Measurements from ENCODE around the gene CEBPB.

CEBPB gene

GRCh38 chr20:50181344-50181743, 9.3 kb upstream of the CEBPB start:
- Histone ChIP-seq H3K4me3 (no peak overlapping the region), H3K9me3 (replicated peaks in 1 of 11) (no peaks in the 10 kb centered on the region), H3K4me1 (peaks cover 0 to 14% (median 0%) of the 10 kb centered on the region in 10 experiments; a peak in 7 of 20 replicates), H3K4me2 (no peak overlapping the region), H3K27me3 (no peaks in the 10 kb centered on the region), H3K36me3 (no peaks in the 10 kb centered on the region), H3K9ac (no peak overlapping the region), H3K27ac (no peak overlapping the region), H4K20me1 (no peaks in the 10 kb centered on the region)
- no peak for TF ChIP-seq Cebpa-rat (IDR thresholded peaks at IDR 0.05)

DNA sequence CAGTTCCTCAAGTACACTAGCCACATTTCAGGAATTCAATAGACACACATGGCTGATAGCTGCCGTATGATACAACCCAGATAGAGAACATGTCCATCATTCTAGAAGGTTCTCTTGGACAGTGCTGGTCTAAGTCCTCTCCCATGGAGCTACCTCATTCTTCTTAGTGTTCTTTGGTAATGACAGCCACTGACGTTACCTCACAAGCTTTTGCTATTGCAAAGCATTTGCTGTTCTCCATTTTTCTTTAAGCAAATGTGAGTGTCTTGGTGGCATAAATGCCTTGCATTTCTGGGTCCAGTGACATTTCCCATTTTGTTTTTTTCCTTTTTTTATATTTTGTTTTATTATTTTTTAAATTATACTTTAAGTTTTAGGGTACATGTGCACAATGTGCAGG, 8.3 kb upstream of the CEBPB start:
- no peak overlapping the region for H3K4me2 ChIP-seq
- H4K20me1 ChIP-seq = no peaks in the 10 kb centered on the region

DNA sequence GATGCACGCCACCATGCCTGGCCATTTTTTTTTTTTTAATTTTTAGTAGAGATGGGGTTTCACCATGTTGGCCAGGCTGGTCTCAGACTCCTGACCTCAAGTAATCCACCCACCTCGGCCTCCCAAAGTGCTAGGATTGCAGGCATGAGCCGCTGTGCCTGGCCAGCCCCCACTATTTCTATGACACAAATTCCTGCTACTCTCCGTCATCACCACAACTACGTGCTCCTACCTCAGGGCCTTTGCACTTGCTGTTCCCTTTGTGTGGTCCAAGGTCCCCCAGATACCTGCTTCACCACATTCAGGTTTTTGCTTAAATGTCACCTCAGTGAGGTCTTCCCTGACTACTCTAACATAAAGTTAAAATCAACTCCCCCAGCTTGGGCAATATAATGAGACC, 5.2 kb upstream of the CEBPB start:
- no peak overlapping the region for H3K27ac ChIP-seq
- no peak overlapping the region for H3K4me3 ChIP-seq
- H3K27me3 ChIP-seq = no peaks in the 10 kb centered on the region
- no peaks in the 10 kb centered on the region for H3K36me3 ChIP-seq
- H3K4me2 ChIP-seq = no peak overlapping the region
- no peak for TF ChIP-seq Cebpa-rat (IDR thresholded peaks at IDR 0.05)
- no peaks in the 10 kb centered on the region for H4K20me1 ChIP-seq
- H3K9me3 ChIP-seq (replicated peaks in 1 of 11) = no peaks in the 10 kb centered on the region
- peaks cover 0 to 52% (median 28%) of the 10 kb centered on the region in 10 experiments; a peak in 17 of 20 replicates for H3K4me1 ChIP-seq
- H3K9ac ChIP-seq = no peak overlapping the region; a peak in 1 of 22 replicates

More for the DNA sequence above, 8.3 kb upstream of the CEBPB start:
- no peaks in the 10 kb centered on the region for H3K27me3 ChIP-seq
- no peak for TF ChIP-seq Cebpa-rat (IDR thresholded peaks at IDR 0.05)
- H3K9ac ChIP-seq = no peak overlapping the region
- H3K36me3 ChIP-seq = no peaks in the 10 kb centered on the region
- H3K9me3 ChIP-seq (replicated peaks in 1 of 11) = no peaks in the 10 kb centered on the region
- H3K4me3 ChIP-seq = no peak overlapping the region
- H3K4me1 ChIP-seq = peaks cover 0 to 24% (median 6%) of the 10 kb centered on the region in 10 experiments; a peak in 16 of 20 replicates
- H3K27ac ChIP-seq = no peak overlapping the region

DNA sequence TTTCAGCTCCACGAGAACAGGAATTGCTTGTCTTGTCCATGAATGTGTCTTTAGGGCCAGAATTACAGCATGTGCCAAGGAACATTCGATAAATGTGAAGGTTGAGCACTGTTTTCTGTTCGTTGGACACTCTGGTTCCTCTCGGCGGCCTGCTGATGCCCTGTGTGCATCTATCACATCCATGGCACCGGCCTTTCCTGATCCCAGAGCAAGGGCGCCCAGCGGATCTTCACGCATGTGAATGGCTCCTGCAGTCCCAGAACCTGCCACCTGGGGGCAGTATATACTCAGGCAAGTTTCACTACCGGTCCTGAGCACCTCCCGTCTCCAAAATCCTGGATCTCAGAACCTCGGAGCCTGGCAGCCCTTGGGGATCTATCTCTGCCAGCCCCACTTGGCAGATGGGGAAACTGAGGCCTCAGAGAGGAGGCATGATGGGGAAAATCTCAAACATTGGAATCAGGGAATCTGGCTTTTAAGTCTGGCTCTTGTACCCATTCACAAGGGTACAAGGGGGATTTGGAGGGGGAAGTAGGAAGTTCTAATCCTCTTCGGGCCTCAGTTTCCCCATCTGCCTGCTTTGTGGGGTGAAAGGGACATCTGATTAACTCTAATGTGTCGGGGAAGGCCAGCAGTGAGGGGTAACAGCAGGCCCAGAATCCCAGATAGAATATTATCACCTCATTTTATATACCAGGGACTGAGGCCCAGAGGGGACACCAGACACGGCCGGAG, 4.3 kb upstream of the CEBPB start:
- H3K9me3 ChIP-seq (replicated peaks in 1 of 11) = no peaks in the 10 kb centered on the region
- peak overlapping the region in 4 of 11 experiments; percentile 28 to 63 (median 52); a peak in 7 of 22 replicates for H3K4me2 ChIP-seq
- H3K4me3 ChIP-seq = no peak overlapping the region
- H3K4me1 ChIP-seq = peaks cover 0 to 52% (median 28%) of the 10 kb centered on the region in 10 experiments; a peak in 17 of 20 replicates
- H3K36me3 ChIP-seq = no peaks in the 10 kb centered on the region
- no peaks in the 10 kb centered on the region for H3K27me3 ChIP-seq
- H3K27ac ChIP-seq = no peak overlapping the region
- no peak for TF ChIP-seq Cebpa-rat (IDR thresholded peaks at IDR 0.05)
- H4K20me1 ChIP-seq = peaks cover 0 to 7% (median 0%) of the 10 kb centered on the region in 11 experiments; a peak in 4 of 22 replicates
- no peak overlapping the region; a peak in 1 of 22 replicates for H3K9ac ChIP-seq

GRCh38 chr20:50186987-50187402, 3.6 kb upstream of the CEBPB start:
- Histone ChIP-seq H4K20me1 (peaks cover 0 to 14% (median 4%) of the 10 kb centered on the region in 11 experiments; a peak in 13 of 22 replicates), H3K4me3 (no peak overlapping the region), H3K4me1 (peaks cover 0 to 52% (median 28%) of the 10 kb centered on the region in 10 experiments; a peak in 17 of 20 replicates), H3K36me3 (peaks cover 0 to 6% (median 0%) of the 10 kb centered on the region in 11 experiments; a peak in 5 of 22 replicates), H3K9ac (peak overlapping the region in 3 of 11 experiments; percentile 1 to 39 (median 26); a peak in 3 of 22 replicates), H3K27me3 (no peaks in the 10 kb centered on the region), H3K9me3 (replicated peaks in 1 of 11) (no peaks in the 10 kb centered on the region), H3K27ac (peak overlapping the region in 6 of 11 experiments; percentile 15 to 48 (median 29); a peak in 7 of 22 replicates), H3K4me2 (peak overlapping the region in 9 of 11 experiments; percentile 0 to 62 (median 31); a peak in 13 of 22 replicates)
- no peak for TF ChIP-seq Cebpa-rat (IDR thresholded peaks at IDR 0.05)

DNA sequence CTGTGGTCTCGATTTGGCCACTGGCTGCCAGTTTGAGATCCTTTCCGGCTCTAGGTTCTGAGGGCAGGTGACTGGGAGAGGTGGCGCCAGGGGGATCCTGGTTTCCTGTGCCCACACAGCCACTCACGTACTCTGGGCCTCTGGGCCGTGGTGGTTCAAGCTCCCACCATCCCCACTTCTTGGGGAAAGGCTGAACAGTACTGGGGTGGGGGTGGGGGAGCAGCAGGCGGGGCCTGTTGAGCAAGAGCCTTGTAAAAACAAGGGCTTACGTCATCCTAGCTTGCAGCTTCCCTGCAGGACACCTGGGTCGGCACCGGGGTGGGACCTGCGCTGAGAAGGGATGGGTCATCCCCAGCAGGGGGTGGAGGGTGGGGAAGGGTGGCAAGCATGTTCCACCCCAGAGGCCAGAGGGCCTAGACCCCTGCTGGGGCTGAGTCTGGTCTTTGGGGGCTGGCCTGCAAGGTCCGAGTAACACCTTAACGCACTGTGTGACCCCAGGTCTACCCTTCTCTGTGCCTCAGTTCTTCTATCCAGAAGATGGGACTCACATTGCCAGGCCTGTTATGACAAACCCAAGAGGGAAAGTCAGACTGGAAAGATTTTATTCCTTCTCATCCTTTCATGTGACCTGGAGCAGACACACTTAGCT, 3.1 kb upstream of the CEBPB start:
- Histone ChIP-seq H3K4me1 (peaks cover 1 to 52% (median 28%) of the 10 kb centered on the region in 10 experiments; a peak in 19 of 20 replicates), H3K27ac (peak overlapping the region in 6 of 11 experiments; percentile 15 to 48 (median 34); a peak in 7 of 22 replicates), H3K4me2 (peak overlapping the region in 9 of 11 experiments; percentile 0 to 62 (median 31); a peak in 13 of 22 replicates), H4K20me1 (peaks cover 0 to 19% (median 10%) of the 10 kb centered on the region in 11 experiments; a peak in 19 of 22 replicates), H3K4me3 (no peak overlapping the region), H3K9me3 (replicated peaks in 1 of 11) (0 out of 22 replicates have a peak, but pooled peaks cover 0 to 3% (median 0%) of the 10 kb centered on the region in 11 experiments), H3K36me3 (peaks cover 0 to 11% (median 0%) of the 10 kb centered on the region in 11 experiments; a peak in 8 of 22 replicates), H3K9ac (peak overlapping the region in 5 of 11 experiments; percentile 1 to 39 (median 26); a peak in 4 of 22 replicates), H3K27me3 (no peaks in the 10 kb centered on the region)
- TF ChIP-seq Cebpa-rat (IDR thresholded peaks at IDR 0.05) = no peak

- TF ChIP-seq Cebpa-rat (IDR thresholded peaks at IDR 0.05) = no peak
- 0 out of 22 replicates have a peak overlapping the region, but pooled peaks of 1 of the 11 experiments have one; percentile 97 for H3K9ac ChIP-seq
Measured at GRCh38 chr20:50188287-50188688, 2.3 kb upstream of the CEBPB start.

DNA sequence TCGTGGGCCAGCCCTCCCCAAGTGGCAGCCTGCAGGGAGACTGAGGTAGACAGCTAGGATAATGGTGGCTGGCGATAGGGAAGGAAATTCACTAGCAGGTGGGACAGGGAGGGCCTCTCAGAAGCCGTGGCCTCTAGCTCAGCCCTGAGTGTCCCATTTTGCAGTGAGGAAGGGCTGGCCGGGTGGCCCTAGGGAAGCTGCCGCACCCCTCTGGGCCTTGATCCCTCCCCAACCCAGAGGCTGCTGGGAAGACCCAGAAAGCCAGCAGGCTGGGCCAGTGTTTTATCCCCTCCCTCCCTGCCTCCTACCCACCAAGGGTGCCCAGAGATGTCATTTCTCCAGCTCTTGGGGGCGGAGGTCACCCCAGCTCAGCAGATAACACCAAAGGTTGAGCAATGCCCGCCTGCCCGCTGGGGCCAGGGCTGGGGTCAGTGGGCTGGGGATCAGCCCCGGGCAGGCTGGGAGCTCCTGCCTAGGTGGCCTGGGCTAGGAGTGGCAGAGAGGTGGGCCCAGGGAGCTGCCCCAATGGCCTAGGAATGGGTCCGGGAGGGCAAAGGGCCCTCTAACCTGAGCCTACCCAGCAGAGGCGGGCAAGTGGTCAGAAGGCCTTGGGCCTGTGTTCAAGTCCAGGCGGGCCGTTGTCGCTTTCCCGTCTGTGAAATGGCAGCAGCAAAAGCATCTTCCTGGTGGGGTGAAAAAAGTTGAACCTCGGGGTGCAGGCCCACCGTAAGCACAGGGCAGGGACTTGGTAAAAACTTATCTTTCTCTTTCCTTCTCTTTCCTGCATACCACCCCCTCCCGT, 1.6 kb upstream of the CEBPB start:
- 0 out of 22 replicates have a peak, but pooled peaks cover 0 to 7% (median 0%) of the 10 kb centered on the region in 11 experiments for H3K9me3 ChIP-seq (replicated peaks in 1 of 11)
- peak overlapping the region in 7 of 11 experiments; percentile 7 to 93 (median 32); a peak in 6 of 22 replicates for H3K27ac ChIP-seq
- H3K9ac ChIP-seq = peak overlapping the region in 7 of 11 experiments; percentile 5 to 98 (median 93); a peak in 9 of 22 replicates
- H3K4me1 ChIP-seq = peaks cover 17 to 61% (median 39%) of the 10 kb centered on the region in 10 experiments
- H4K20me1 ChIP-seq = peaks cover 15 to 34% (median 25%) of the 10 kb centered on the region in 11 experiments
- no peak for TF ChIP-seq Cebpa-rat (IDR thresholded peaks at IDR 0.05)
- no peaks in the 10 kb centered on the region for H3K27me3 ChIP-seq
- no peak overlapping the region for H3K4me3 ChIP-seq
- peaks cover 0 to 27% (median 15%) of the 10 kb centered on the region in 11 experiments; a peak in 20 of 22 replicates for H3K36me3 ChIP-seq
- peak overlapping the region in 9 of 11 experiments; percentile 32 to 99 (median 54); a peak in 13 of 22 replicates for H3K4me2 ChIP-seq

More at GRCh38 chr20:50188287-50188688, 2.3 kb upstream of the CEBPB start:
- peak overlapping the region in 1 of 11 experiments; percentile 32; a peak in 1 of 22 replicates for H3K27ac ChIP-seq
- H3K27me3 ChIP-seq = no peaks in the 10 kb centered on the region
- peaks cover 9 to 55% (median 33%) of the 10 kb centered on the region in 10 experiments for H3K4me1 ChIP-seq
- H4K20me1 ChIP-seq = peaks cover 7 to 26% (median 17%) of the 10 kb centered on the region in 11 experiments
- H3K9me3 ChIP-seq (replicated peaks in 1 of 11) = 0 out of 22 replicates have a peak, but pooled peaks cover 0 to 7% (median 0%) of the 10 kb centered on the region in 11 experiments
- H3K36me3 ChIP-seq = peaks cover 0 to 19% (median 7%) of the 10 kb centered on the region in 11 experiments; a peak in 18 of 22 replicates
- peak overlapping the region in 2 of 11 experiments; percentile 61 to 68; a peak in 3 of 22 replicates for H3K4me2 ChIP-seq
- H3K4me3 ChIP-seq = no peak overlapping the region
